ENCODE data around the gene DNMT3B.
"Not testable (repeated sequence)": the region's sequence is repeated elsewhere in the genome, so short reads cannot be mapped to it uniquely, and the experiment has no call there.

DNMT3B gene

DNA sequence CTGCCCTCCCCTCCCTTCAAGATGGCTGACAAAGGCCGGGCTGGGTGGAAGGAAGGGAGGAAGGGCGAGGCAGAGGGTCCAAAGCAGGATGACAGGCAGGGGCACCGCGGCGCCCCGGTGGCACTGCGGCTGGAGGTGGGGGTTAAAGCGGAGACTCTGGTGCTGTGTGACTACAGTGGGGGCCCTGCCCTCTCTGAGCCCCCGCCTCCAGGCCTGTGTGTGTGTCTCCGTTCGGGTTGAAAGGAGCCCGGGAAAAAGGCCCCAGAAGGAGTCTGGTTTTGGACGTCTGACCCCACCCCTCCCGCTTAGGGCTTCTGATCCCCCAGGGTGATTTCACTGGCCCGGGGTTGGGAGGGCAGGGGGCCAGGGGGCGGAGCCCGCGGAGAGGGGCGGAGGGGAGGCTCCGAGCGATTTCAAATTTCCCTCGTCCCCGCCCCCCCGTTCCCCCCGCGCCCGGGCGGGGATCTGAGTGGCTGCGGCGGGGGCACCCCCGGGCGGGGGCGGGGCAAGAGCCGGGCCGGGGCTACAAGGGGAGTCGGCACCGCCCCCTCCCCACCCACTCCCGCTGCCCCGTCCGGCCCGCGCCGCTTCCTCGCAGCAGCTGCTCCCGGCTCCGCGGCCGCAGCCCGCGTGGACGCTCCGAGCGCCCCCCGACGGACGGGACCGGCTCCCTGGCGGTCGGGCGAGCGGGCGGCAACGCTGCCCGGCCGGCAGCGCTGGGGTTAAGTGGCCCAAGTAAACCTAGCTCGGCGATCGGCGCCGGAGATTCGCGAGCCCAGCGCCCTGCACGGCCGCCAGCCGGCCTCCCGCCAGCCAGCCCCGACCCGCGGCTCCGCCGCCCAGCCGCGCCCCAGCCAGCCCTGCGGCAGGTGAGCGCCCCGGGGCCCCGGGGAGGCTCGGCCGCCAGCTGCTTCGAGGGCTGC is at the start of gene DNMT3B:
TSS of gene DNMT3B (plus strand) at position 555 of the 923 bp plus-strand sequence. CDS start 17,939 bp downstream, outside the sequence.
- no peak within 1 kb of the TSS for H3K27ac ChIP-seq
- peak within 1 kb of the TSS; percentile 85 for H3K4me3 ChIP-seq
- DNase-seq (ENCODE audit: low spot score), result no peak
- TF ChIP-seq, protein P1, sequence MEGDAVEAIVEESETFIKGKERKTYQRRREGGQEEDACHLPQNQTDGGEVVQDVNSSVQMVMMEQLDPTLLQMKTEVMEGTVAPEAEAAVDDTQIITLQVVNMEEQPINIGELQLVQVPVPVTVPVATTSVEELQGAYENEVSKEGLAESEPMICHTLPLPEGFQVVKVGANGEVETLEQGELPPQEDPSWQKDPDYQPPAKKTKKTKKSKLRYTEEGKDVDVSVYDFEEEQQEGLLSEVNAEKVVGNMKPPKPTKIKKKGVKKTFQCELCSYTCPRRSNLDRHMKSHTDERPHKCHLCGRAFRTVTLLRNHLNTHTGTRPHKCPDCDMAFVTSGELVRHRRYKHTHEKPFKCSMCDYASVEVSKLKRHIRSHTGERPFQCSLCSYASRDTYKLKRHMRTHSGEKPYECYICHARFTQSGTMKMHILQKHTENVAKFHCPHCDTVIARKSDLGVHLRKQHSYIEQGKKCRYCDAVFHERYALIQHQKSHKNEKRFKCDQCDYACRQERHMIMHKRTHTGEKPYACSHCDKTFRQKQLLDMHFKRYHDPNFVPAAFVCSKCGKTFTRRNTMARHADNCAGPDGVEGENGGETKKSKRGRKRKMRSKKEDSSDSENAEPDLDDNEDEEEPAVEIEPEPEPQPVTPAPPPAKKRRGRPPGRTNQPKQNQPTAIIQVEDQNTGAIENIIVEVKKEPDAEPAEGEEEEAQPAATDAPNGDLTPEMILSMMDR (IDR thresholded peaks at IDR 0.05), result no peak

DNA sequence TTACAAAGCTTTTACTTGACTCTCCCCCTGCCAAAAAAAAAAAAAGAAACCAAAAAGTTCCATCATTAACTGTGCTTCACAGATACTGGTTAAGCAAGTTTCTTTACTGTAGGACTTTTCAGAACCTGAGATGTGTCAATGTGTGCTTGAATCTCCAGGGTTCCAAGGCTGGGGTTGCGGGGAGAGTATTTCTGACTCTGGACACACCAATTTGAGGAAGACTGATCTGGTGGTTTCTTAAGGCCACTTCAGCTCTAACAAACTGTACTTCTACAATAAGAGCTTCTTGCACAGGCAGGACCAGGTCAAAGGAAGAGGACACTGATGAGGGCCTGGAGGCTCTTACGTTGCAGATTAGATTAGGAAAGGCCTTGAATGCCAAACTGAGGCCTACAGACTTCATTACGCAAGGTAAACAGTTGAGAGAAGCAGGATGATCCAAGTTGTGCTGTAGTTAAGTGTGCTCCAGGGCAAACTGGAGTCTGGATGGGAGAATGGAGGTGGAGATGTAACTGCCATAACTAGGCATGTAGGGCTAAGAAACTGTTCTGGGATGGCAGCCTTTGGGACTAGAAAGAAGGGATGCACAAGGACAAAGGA is 43.3 kb upstream of the DNMT3B start:
- TF ChIP-seq, protein P1 (IDR thresholded peaks at IDR 0.05), result no peak
- Histone ChIP-seq H3K4me3 (no peak overlapping the region), H3K27ac (no peak overlapping the region)
- no peak for DNase-seq (ENCODE audit: low spot score)

DNA sequence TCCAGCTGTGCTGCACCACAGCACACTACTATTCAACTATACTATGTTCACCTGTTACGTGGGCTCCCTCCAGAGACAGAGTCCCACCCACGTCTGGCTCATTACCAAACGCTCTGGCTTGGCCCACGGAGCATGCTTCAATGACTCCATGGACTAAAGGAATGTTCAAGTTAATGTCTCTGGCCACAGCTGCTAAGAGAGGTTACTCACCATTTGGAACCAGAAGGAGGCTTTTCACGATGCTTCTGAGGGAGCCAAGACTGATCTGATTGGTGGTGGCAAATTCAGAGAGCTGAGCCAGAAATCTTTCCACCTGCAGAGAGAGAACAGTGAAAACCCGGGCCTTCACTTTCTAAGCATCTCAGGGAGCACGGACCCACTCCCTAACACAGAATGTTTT is 34.5 kb upstream of the DNMT3B start:
- no peak for DNase-seq (ENCODE audit: low spot score)
- Histone ChIP-seq H3K4me3 (no peak overlapping the region), H3K27ac (no peak overlapping the region)
- TF ChIP-seq, protein P1 (IDR thresholded peaks at IDR 0.05), result no peak

DNA sequence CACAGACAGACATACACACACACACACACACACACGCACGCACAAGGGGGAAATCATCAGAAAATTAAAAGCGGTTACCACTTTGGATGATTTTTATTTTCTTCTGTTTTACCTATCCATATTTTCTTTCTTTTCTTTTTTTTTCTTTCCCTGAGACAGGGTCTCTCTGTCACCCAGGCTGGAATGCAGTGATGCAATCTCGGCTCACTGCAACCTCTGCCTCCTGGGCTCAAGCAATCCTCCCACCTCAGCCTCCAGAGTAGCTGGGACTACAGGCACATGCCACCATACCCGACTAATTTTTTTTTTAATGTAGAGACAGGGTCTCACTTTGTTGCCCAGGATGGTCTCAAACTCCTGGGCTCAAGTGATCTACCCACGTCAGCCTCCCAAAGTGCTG is 33.8 kb upstream of the DNMT3B start:
- not testable (repeated sequence) for H3K27ac ChIP-seq; DNase-seq (ENCODE audit: low spot score); H3K4me3 ChIP-seq

DNA sequence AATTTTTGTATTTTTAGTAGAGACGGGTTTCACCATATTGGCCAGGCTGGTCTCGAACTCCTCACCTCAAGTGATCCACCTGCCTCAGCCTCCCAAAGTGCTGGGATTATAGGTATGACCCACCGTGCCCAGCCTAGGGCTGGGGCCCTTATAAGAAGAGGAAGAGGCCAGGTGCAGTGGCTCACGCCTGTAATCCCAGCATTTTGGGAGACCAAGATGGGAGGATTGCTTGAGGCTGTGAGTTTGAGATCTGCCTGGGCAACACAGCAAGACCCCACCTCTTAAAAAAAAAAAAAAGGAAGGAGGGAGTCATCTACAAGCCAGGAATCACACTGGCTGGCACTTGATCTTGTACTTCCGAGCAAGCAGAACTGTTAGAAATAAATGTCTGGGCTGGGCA is 32.9 kb upstream of the DNMT3B start:
- H3K4me3 ChIP-seq; H3K27ac ChIP-seq; DNase-seq (ENCODE audit: low spot score): not testable (repeated sequence)

DNA sequence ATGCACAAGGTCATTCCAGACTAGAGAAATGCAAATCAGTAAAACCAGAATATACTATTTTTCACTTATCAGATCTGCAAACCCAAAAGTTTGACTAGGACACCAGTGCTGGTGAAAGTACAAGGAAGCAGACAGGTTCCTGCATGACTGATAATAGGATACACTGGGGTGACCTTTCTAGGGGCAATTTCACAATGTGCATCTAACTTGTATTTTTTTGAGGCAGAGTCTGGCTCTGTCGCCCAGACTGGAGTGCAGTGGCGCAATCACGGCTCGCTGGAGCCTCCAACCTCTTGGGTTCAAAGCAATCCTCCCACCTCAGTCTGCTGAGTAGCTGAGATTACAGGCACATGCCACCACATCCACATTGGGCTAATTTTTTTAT is 30.3 kb upstream of the DNMT3B start:
- no peak for DNase-seq (ENCODE audit: low spot score)
- Histone ChIP-seq H3K4me3 (no peak overlapping the region), H3K27ac (no peak overlapping the region)

GRCh38 chr20:32737371-32738223 is 24.6 kb upstream of the DNMT3B start:
- no peak overlapping the region for H3K27ac ChIP-seq
- no peak overlapping the region for H3K4me3 ChIP-seq
- DNase-seq (ENCODE audit: low spot score), result no peak
- TF ChIP-seq, protein P1 (IDR thresholded peaks at IDR 0.05), result no peak

More for the DNA sequence above, 30.3 kb upstream of the DNMT3B start:
- TF ChIP-seq, protein P1 (IDR thresholded peaks at IDR 0.05), result no peak

Data from coronary artery (tissue), 2 donors.